Esophagus muscularis mucosa (tissue), 3 donors: Measurements from ENCODE around the gene PRKCB.

Experiments used
- CTCF ChIP-seq, 3 experiments: fragments of 200-600 bp in 2 of 3; fragments of 450-650 bp in 1 of 3; sonication (generic) in 2 of 3; IDR thresholded peaks; one replicate each; pipeline ENCODE4 v1.5.1; 2017 to 2019; ENCODE audit warnings: antibody characterized with exemption in 3 of 3, mild to moderate bottlenecking in 2 of 3, moderate library complexity in 1 of 3
- POLR2A ChIP-seq: fragments of 450-650 bp; IDR thresholded peaks from one replicate; pipeline ENCODE4 v1.6.1; 2017; ENCODE audit warnings: antibody characterized with exemption, moderate library complexity, mild to moderate bottlenecking, low read depth

- TF ChIP-seq POLR2A: no peak
- no peak for TF ChIP-seq CTCF (IDR thresholded peaks at IDR 0.05)
Observed at GRCh38 chr16:23893986-23894385, 58.2 kb downstream of the PRKCB start.
